GM12891 (cell line): ENCODE measurements around the gene DBX2.

Source experiments
- POLR2A ChIP-seq: IDR thresholded peaks from 2 replicates; pipeline ENCODE4 v1.6.1; 2011; ENCODE audit warnings: low read depth, low read length, control low read depth
- POLR2AphosphoS5 ChIP-seq: IDR thresholded peaks from 2 replicates; pipeline ENCODE4 v1.6.1; 2011; ENCODE audit warnings: low read depth, low read length, control low read depth
- TAF1 ChIP-seq: IDR thresholded peaks from 2 replicates; pipeline ENCODE4 v1.6.1; 2011; ENCODE audit warnings: low read depth, low read length, control low read depth

DNA sequence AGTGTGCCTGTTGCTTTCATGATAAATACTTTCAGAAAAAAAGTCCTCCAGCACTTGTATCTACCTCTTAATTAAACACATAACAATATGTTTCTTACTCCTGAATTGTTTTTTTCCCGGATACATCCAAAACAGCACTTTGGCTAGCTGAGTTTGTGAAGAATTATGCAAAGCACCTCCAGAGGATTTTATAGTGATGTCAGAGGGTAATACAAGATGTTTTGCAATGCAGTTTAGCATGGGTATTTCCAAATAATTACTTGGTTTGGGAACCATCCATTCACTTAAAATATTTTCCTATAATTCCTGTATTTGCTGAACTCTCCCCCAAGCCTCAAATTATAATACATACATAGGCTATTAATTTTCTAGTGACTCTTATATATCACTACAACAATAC lies 37.7 kb upstream of the DBX2 start:
- TF ChIP-seq POLR2A (no peak), POLR2AphosphoS5 (no peak), TAF1 (no peak)
